K562 (cell line): ENCODE data around the gene PRCP. TPM values are rescaled to one million over a fixed set of nuclear protein-coding genes. Genes with fewer than 3 reads are reported as not detected.

Source experiments
- ADNP ChIP-seq: fragments of 200-800 bp; sonication (Bioruptor generic); IDR thresholded peaks from 2 replicates; pipeline ENCODE4 v1.6.1; 2016; ENCODE audit warnings: missing genetic modification characterization, missing compliant biosample characterization
- ARID3B ChIP-seq: fragments of 250-450 bp; sonication (Bioruptor Pico); IDR thresholded peaks from 2 replicates; pipeline ENCODE4 v1.4.0; 2020; ENCODE audit warnings: borderline replicate concordance
- BCOR ChIP-seq: fragments of 450-650 bp; IDR thresholded peaks from 2 replicates; pipeline ENCODE4 v1.6.1; 2016
- EHMT2 ChIP-seq: fragments of 450-650 bp; IDR thresholded peaks from 2 replicates; pipeline ENCODE4 v1.6.1; 2018; ENCODE audit warnings: antibody characterized with exemption
- ELF4 ChIP-seq: fragments of 450-650 bp; formaldehyde crosslinking; IDR thresholded peaks from 2 replicates; pipeline ENCODE4 v1.4.0; 2022; ENCODE audit warnings: missing genetic modification characterization
- FOSL1 ChIP-seq: fragments of 200-800 bp; sonication (Bioruptor generic); conservative IDR thresholded peaks from 2 replicates; pipeline ENCODE4 v1.6.1; 2016; ENCODE audit warnings: missing genetic modification characterization, missing compliant biosample characterization
- FOXJ2 ChIP-seq: fragments of 200-800 bp; sonication (Bioruptor generic); IDR thresholded peaks from 2 replicates; pipeline ENCODE4 v1.6.1; 2016; ENCODE audit warnings: missing genetic modification characterization, missing compliant biosample characterization
- KDM1A ChIP-seq, 2 experiments: fragments of 450-650 bp; IDR thresholded peaks; 2 replicates each; pipeline ENCODE4 v1.6.1; 2016; ENCODE audit warnings: mild to moderate bottlenecking in 2 of 2
- MTA2 ChIP-seq: fragments of 450-650 bp; IDR thresholded peaks from 2 replicates; pipeline ENCODE4 v1.6.1; 2016; ENCODE audit warnings: low read depth
- NBN ChIP-seq: fragments of 450-650 bp; IDR thresholded peaks from 2 replicates; pipeline ENCODE4 v1.6.1; 2016; ENCODE audit warnings: low read depth, mild to moderate bottlenecking
- NR4A1 ChIP-seq, 2 experiments: fragments of 250-450 bp in 1 of 2; fragments of 450-650 bp in 1 of 2; sonication (Bioruptor Pico) in 1 of 2; IDR thresholded peaks; 2 replicates each; pipeline versions ENCODE4 v1.4.0 to v1.6.1; 2016 to 2020; ENCODE audit warnings: mild to moderate bottlenecking in 2 of 2, missing compliant biosample characterization in 1 of 2, missing genetic modification characterization in 1 of 2, moderate library complexity in 1 of 2
- PCBP2 ChIP-seq: fragments of 200-400 bp; formaldehyde crosslinking; IDR thresholded peaks from 2 replicates; pipeline ENCODE4 v1.6.1; 2018; ENCODE audit warnings: low read length, low read depth, mild to moderate bottlenecking, moderate library complexity; ENCODE audit not compliant: poor library complexity, severe bottlenecking
- PHB ChIP-seq: fragments of 250-450 bp; sonication (Bioruptor Pico); IDR thresholded peaks from 2 replicates; pipeline ENCODE4 v1.5.0; 2021
- POLR2B ChIP-seq: fragments of 450-650 bp; IDR thresholded peaks from 2 replicates; pipeline ENCODE4 v1.6.1; 2018; ENCODE audit warnings: low read depth; ENCODE audit not compliant: partially characterized antibody
- RBM14 ChIP-seq: fragments of 200-400 bp; formaldehyde crosslinking; IDR thresholded peaks from 2 replicates; pipeline ENCODE4 v1.6.1; 2018; ENCODE audit warnings: low read depth, mild to moderate bottlenecking, low read length, moderate library complexity, borderline replicate concordance; ENCODE audit not compliant: insufficient read depth
- STAG1 ChIP-seq: sonication (generic); formaldehyde crosslinking; IDR thresholded peaks from 2 replicates; pipeline ENCODE4 v1.5.0; 2020; ENCODE audit warnings: missing genetic modification reagents, borderline replicate concordance
- TEAD4 ChIP-seq, 2 experiments: sonication (generic) in 1 of 2; formaldehyde crosslinking in 1 of 2; IDR thresholded peaks; 2 replicates each; pipeline versions ENCODE4 v1.6.1 to v1.8.0; 2012 to 2022; ENCODE audit warnings: borderline replicate concordance in 1 of 2, inconsistent platforms in 1 of 2, low read length in 1 of 2, mild to moderate bottlenecking in 1 of 2, missing genetic modification reagents in 1 of 2
- ZKSCAN1 ChIP-seq: fragments of 150-350 bp; IDR thresholded peaks from 2 replicates; pipeline ENCODE4 v1.6.1; 2016; ENCODE audit warnings: low read depth, low read length
- ZNF23 ChIP-seq: fragments of 250-450 bp; sonication (Bioruptor Pico); IDR thresholded peaks from 2 replicates; pipeline ENCODE4 v1.4.0; 2020; ENCODE audit warnings: mild to moderate bottlenecking
- ZNF280A ChIP-seq: fragments of 450-650 bp; IDR thresholded peaks from 2 replicates; pipeline ENCODE4 v1.6.1; 2018; ENCODE audit warnings: mild to moderate bottlenecking, low read depth; ENCODE audit not compliant: partially characterized antibody
- ZNF589 ChIP-seq: fragments of 200-800 bp; sonication (Bioruptor generic); IDR thresholded peaks from 2 replicates; pipeline ENCODE4 v1.6.1; 2016; ENCODE audit warnings: low read depth, missing genetic modification characterization, missing compliant biosample characterization
- ZNF75A ChIP-seq: fragments of 450-650 bp; formaldehyde crosslinking; IDR thresholded peaks from 2 replicates; pipeline ENCODE4 v1.4.0; 2020; ENCODE audit warnings: mild to moderate bottlenecking
- polyA plus RNA-seq, 8 experiments: library from polyadenylated mRNA; depleted of rRNA in 4 of 8; stranded (reverse) in 5 of 8; unstranded in 3 of 8; fragments of >200 nt; fragmentation: Nextera tagmentation in 2 of 8; fragmentation: Illumina TruSeq in 1 of 8; extraction: Ambion mirVana in 2 of 8; extraction: Trizol in 1 of 8; gene quantifications; 2 replicates each; pipeline versions ENCODE4 v1.2.1 to v1.2.3, GENCODE V29; 2011 to 2014; ENCODE audit warnings: inconsistent platforms in 1 of 8, missing spikeins in 1 of 8
- total RNA-seq, 7 experiments: library from RNA; depleted of rRNA in 6 of 7; stranded (reverse); fragments of >200 nt in 6 of 7; fragmentation: Illumina TruSeq in 2 of 7; extraction: Trizol in 2 of 7; gene quantifications; 2 replicates each; pipeline versions ENCODE4 v1.2.1 to v1.2.3, GENCODE V29; 2011 to 2021; ENCODE audit warnings: low replicate concordance in 1 of 7
- TF ChIP-seq, protein P1 (sequence below): fragments of 250-450 bp; sonication (Bioruptor Pico); IDR thresholded peaks from 2 replicates; pipeline ENCODE4 v1.8.0; 2022; ENCODE audit warnings: inconsistent platforms, mild to moderate bottlenecking, moderate library complexity, borderline replicate concordance
- TF ChIP-seq, protein P2 (sequence below): sonication (generic); formaldehyde crosslinking; IDR thresholded peaks from 2 replicates; pipeline ENCODE4 v1.9.0; 2022; ENCODE audit warnings: mild to moderate bottlenecking, missing genetic modification reagents

Gene PRCP
- total and polyA plus RNA-seq, 9 of the 15 experiments (the other 6 are each of a cell fraction or from before 2014, with no cell fraction given), result 9.5 to 43.1 (median 23.2) TPM

DNA sequence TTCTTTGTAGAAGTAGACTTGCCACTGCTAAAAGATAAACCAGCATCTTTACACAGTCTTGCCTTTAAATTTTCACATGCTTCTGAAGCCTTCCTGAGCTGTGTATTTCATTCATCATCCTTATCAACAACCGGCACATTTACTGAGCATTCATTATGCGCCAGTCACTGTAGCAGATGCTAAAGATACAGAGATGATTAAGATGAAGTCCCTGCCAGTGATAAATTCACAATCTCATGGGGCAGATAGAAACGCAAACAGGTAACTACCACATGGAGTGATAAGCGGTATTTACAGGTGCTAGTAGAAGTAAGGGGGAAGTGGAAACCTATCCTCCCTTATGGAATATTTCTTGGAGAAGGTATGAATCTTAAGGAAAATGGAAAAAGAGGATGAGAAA lies 67.2 kb downstream of the PRCP start (continued):
- TF ChIP-seq, protein P1, sequence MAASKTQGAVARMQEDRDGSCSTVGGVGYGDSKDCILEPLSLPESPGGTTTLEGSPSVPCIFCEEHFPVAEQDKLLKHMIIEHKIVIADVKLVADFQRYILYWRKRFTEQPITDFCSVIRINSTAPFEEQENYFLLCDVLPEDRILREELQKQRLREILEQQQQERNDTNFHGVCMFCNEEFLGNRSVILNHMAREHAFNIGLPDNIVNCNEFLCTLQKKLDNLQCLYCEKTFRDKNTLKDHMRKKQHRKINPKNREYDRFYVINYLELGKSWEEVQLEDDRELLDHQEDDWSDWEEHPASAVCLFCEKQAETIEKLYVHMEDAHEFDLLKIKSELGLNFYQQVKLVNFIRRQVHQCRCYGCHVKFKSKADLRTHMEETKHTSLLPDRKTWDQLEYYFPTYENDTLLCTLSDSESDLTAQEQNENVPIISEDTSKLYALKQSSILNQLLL (CRISPR knock-in tag), result no peak
- no peak for TF ChIP-seq ZNF75A
- no peak for TF ChIP-seq ZNF23 (CRISPR knock-in tag)
- peak; percentile 96 for TF ChIP-seq TEAD4 (IDR thresholded peaks at IDR 0.05; ENCODE audit: low read length)
- no peak for TF ChIP-seq TEAD4 (CRISPR knock-in tag; IDR thresholded peaks at IDR 0.05; ENCODE audit: borderline replicate concordance)
- peak; percentile 43 to 58; a peak in 2 of 4 replicates for TF ChIP-seq KDM1A (IDR thresholded peaks at IDR 0.05)
- 0 out of 2 replicates have a peak, but pooled peaks have one; percentile 31 for TF ChIP-seq ELF4 (CRISPR knock-in tag)
- no peak for TF ChIP-seq RBM14
- no peak for TF ChIP-seq EHMT2
- TF ChIP-seq ZNF589 (CRISPR knock-in tag), result no peak
- TF ChIP-seq NBN, result no peak; the same call in 1 of the 2 replicates
- no peak for TF ChIP-seq PHB (CRISPR knock-in tag)
- TF ChIP-seq FOSL1, result peak; percentile 74
- no peak; the same call in 1 of the 2 replicates for TF ChIP-seq FOXJ2
- TF ChIP-seq POLR2B, result no peak
- TF ChIP-seq ZKSCAN1, result no peak
- TF ChIP-seq ADNP (tag), result peak; percentile 39; the same call in 1 of the 2 replicates
- no peak for TF ChIP-seq STAG1 (CRISPR knock-in tag)
- no peak for TF ChIP-seq NR4A1 (CRISPR knock-in tag; IDR thresholded peaks at IDR 0.05)
- no peak for TF ChIP-seq NR4A1 (tag; IDR thresholded peaks at IDR 0.05)
- no peak for TF ChIP-seq PCBP2
- no peak for TF ChIP-seq ZNF280A
- TF ChIP-seq ARID3B (CRISPR knock-in tag), result no peak
- TF ChIP-seq MTA2, result peak; percentile 88
- TF ChIP-seq, protein P2, sequence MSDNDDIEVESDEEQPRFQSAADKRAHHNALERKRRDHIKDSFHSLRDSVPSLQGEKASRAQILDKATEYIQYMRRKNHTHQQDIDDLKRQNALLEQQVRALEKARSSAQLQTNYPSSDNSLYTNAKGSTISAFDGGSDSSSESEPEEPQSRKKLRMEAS (CRISPR knock-in tag), result no peak
- no peak for TF ChIP-seq BCOR
